A673 (cell line): ENCODE results near the gene MIER2. TPM values are rescaled to one million over a fixed set of nuclear protein-coding genes. Genes with fewer than 3 reads are reported as not detected.

ENCODE experiments used
- BruUV-seq: library from RNA; stranded (reverse); fragments of 400-500 nt; replicated peaks from 2 replicates; lab custom pipeline; 2021; lab: Mats Ljungman, UMichigan
- CTCF ChIA-PET: fragments of 300-600 bp; sonication (Branson Sonifier 250); formaldehyde crosslinking; loops from one replicate; lab custom pipeline; 2022; ENCODE audit warnings: antibody characterized with exemption; lab: Charles Lee
- POLR2A ChIA-PET: fragments of 300-600 bp; sonication (Branson Sonifier 250); formaldehyde crosslinking; loops from one replicate; lab custom pipeline; 2022; ENCODE audit warnings: antibody characterized with exemption; ENCODE audit not compliant: low non-redundant PET; lab: Charles Lee
- DNase-seq: peaks from one replicate; pipeline ENCODE4 v3.0.0-alpha.2; 2015; ENCODE audit warnings: low spot score
- H3K27ac ChIP-seq: fragments of 200-600 bp; sonication (generic); 2 replicates; pipeline ENCODE4 v1.5.1; 2016; ENCODE audit warnings: mixed run types, low read depth, mild to moderate bottlenecking, mixed read lengths, antibody characterized with exemption, low read length; ENCODE audit not compliant: poor library complexity, severe bottlenecking
- H3K27me3 ChIP-seq: fragments of 200-600 bp; sonication (generic); replicated peaks from 2 replicates; pipeline ENCODE4 v1.6.1; 2017; ENCODE audit warnings: mixed run types, low read depth, mild to moderate bottlenecking, mixed read lengths, antibody characterized with exemption, low read length; ENCODE audit not compliant: insufficient read depth, poor library complexity
- H3K36me3 ChIP-seq: fragments of 200-600 bp; sonication (generic); 2 replicates; pipeline ENCODE4 v1.6.1; 2016; ENCODE audit warnings: mixed run types, mild to moderate bottlenecking, mixed read lengths, antibody characterized with exemption, low read length; ENCODE audit not compliant: insufficient read depth, poor library complexity, severe bottlenecking
- H3K4me1 ChIP-seq: fragments of 200-600 bp; sonication (generic); 2 replicates; pipeline ENCODE4 v1.6.1; 2017; ENCODE audit warnings: mixed run types, mild to moderate bottlenecking, mixed read lengths, antibody characterized with exemption, low read length; ENCODE audit not compliant: insufficient read depth, poor library complexity, severe bottlenecking
- H3K4me3 ChIP-seq: fragments of 200-600 bp; sonication (generic); 2 replicates; pipeline ENCODE4 v1.5.1; 2016; ENCODE audit warnings: low read depth, mixed run types, mild to moderate bottlenecking, mixed read lengths, low read length; ENCODE audit not compliant: poor library complexity, severe bottlenecking
- H3K9me3 ChIP-seq: fragments of 200-600 bp; sonication (generic); 2 replicates; pipeline ENCODE4 v1.6.1; 2016; ENCODE audit warnings: mixed run types, low read depth, mild to moderate bottlenecking, mixed read lengths, antibody characterized with exemption, low read length; ENCODE audit not compliant: poor library complexity, severe bottlenecking
- CTCF ChIP-seq: fragments of 300-800, 200-600 bp; sonication (generic); conservative IDR thresholded peaks from 2 replicates; pipeline ENCODE4 v1.5.1; 2017; ENCODE audit warnings: low read depth, mild to moderate bottlenecking, antibody characterized with exemption, low read length, moderate library complexity, mixed read lengths
- EZH2 ChIP-seq: fragments of 200-600 bp; sonication (generic); IDR thresholded peaks from 2 replicates; pipeline ENCODE4 v1.6.1; 2017; ENCODE audit warnings: borderline replicate concordance, low read depth, mild to moderate bottlenecking, mixed read lengths, antibody characterized with exemption, low read length; ENCODE audit not compliant: poor library complexity, severe bottlenecking
- intact Hi-C: fragments of 100-400 bp; cut with micrococcal nuclease; formaldehyde crosslinking; loops from one replicate; pipeline ENCODE4 v1.10.0; 2022; ENCODE audit not compliant: unreplicated experiment
- total RNA-seq: library from RNA; stranded (reverse); gene quantifications from 2 replicates; pipeline ENCODE4 v1.2.3, GENCODE V29; 2021

The MIER2 gene
- total RNA-seq, 1 experiment from 2014 or later: 47.8 TPM

DNA sequence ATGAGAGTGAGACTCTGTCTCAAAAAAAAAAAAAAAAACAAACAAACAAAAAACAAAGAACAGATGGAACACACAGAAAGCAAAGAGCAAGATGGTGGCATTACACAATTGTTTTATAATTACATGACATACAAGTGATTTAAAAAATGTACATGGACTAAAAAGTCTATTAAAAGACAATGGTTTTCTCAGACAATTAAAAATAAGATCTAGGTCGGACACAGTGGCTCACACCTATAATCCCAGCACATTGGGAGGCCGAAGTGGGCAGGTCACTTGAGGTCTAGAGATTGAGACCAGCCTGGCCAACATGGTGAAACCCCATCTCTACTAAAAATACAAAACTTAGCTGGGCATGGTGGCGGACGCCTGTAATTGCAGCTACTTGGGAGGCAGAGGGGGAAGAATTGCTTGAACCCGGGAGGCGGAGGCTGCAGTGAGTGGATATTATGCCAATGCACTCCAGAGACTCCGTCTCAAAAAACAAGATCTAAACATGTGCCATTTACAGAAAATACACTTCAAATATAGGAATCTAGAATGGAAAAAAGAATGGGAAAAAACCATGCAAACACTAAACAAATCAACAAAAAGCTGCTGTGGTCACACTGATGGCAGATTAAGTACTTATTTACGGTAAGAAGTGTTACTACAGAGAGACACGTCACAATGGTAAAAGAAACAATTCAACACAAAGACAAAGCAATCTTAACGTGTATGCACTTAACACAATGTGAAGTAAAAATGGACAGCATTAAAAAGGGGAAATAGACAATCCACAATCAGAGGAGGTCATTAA lies 26.7 kb downstream of the MIER2 start:
- Histone ChIP-seq H3K4me3 (no peak overlapping the region), H3K9me3 (no peaks in the 10 kb centered on the region), H3K27ac (no peak overlapping the region), H3K27me3 (no peaks in the 10 kb centered on the region), H3K36me3 (peaks cover 37% of the 10 kb centered on the region), H3K4me1 (no peaks in the 10 kb centered on the region)
- ChIA-PET POLR2A (no interaction called here), CTCF (no interaction called here)
- no TSS peak for BruUV-seq
- TF ChIP-seq EZH2: no peak
- TF ChIP-seq CTCF: 0 out of 2 replicates have a peak, but pooled peaks have one; percentile 12
- DNase-seq: no peak
- intact Hi-C loops: no loop called here

GRCh38 chr19:315811-316210 lies 28.8 kb downstream of the MIER2 start:
- no peak for DNase-seq
- POLR2A ChIA-PET: no interaction called here
- no peaks in the 10 kb centered on the region for H3K27me3 ChIP-seq
- no TSS peak for BruUV-seq
- no peak for TF ChIP-seq CTCF
- no peak for TF ChIP-seq EZH2
- peaks cover 22% of the 10 kb centered on the region for H3K36me3 ChIP-seq
- H3K9me3 ChIP-seq: no peaks in the 10 kb centered on the region
- H3K27ac ChIP-seq: no peak overlapping the region
- H3K4me3 ChIP-seq: no peak overlapping the region
- CTCF ChIA-PET: no interaction called here
- intact Hi-C loops: no loop called here
- no peaks in the 10 kb centered on the region for H3K4me1 ChIP-seq

DNA sequence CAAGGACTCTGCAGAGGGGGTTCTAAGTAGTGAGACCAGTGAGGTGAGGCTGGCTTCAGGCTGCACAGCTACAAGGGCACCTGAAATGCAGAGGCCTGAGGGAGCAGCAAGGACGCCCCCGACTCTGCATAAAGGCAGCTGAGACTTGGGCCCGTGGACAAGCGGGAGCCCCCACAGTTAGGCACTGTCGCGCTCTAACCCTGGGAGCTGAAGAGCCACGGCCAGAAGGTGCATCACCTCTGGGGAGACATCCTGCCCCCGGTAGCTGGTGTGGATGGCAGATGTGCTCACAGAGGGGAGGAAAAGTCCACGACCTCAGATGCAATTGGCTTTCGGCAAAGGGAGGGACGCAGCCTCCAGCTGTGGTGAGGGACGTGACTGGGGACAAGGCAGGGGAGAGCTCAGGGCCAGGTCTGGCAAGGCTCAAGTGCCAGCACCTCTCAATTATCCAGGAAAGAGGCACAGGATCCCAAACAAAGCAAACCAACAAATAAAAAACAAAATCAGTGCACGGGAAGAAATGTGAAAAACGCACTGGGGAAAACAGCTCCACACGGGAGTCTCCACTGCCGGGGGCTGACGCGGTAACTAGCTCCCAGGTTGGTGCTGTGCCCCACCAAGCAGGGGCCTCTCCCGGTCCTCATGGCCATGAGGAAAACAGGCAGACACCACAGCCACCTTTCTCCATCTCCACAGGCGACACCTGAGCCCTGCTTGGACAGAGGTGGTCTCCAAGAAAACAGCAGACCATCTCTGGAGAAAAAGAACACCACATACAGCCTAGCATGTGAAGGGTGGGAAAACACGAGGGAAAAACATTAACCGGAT lies 30.4 kb downstream of the MIER2 start:
- Histone ChIP-seq H3K4me1 (no peaks in the 10 kb centered on the region), H3K36me3 (peaks cover 18% of the 10 kb centered on the region), H3K27me3 (no peaks in the 10 kb centered on the region), H3K27ac (no peak overlapping the region), H3K9me3 (no peaks in the 10 kb centered on the region), H3K4me3 (no peak overlapping the region)
- no peak for DNase-seq
- ChIA-PET CTCF (no interaction called here), POLR2A (no interaction called here)
- BruUV-seq: no TSS peak
- TF ChIP-seq CTCF (no peak), EZH2 (no peak)
- intact Hi-C loops: no loop called here
